ENCODE measurements around the gene ENSA.

- TF ChIP-seq POLR2A (IDR thresholded peaks at IDR 0.05; ENCODE audit: low read depth, low read length): no peak
- TF ChIP-seq SPI1 (IDR thresholded peaks at IDR 0.05; ENCODE audit: low read depth, low read length): no peak
These were observed 51.7 kb downstream of the ENSA start for GRCh38 chr1:150577557-150578271.

Data from GM12891 (cell line).